HG02642 (cell line): ENCODE results near the gene TUSC2.

Experiments used
- ATAC-seq: cut with Tn5 transposase; IDR thresholded peaks from one replicate; pipeline ENCODE4 v1.9.1; 2021; ENCODE audit warnings: mild to moderate bottlenecking; ENCODE audit not compliant: unreplicated experiment, poor library complexity

The TUSC2 gene

GRCh38 chr3:50338965-50339364, 10.9 kb upstream of the TUSC2 start:
- ATAC-seq: no peak

GRCh38 chr3:50337175-50337861, 9.3 kb upstream of the TUSC2 start:
- peak; percentile 84 for ATAC-seq

GRCh38 chr3:50336452-50337174, 8.6 kb upstream of the TUSC2 start:
- peak; percentile 38 for ATAC-seq

DNA sequence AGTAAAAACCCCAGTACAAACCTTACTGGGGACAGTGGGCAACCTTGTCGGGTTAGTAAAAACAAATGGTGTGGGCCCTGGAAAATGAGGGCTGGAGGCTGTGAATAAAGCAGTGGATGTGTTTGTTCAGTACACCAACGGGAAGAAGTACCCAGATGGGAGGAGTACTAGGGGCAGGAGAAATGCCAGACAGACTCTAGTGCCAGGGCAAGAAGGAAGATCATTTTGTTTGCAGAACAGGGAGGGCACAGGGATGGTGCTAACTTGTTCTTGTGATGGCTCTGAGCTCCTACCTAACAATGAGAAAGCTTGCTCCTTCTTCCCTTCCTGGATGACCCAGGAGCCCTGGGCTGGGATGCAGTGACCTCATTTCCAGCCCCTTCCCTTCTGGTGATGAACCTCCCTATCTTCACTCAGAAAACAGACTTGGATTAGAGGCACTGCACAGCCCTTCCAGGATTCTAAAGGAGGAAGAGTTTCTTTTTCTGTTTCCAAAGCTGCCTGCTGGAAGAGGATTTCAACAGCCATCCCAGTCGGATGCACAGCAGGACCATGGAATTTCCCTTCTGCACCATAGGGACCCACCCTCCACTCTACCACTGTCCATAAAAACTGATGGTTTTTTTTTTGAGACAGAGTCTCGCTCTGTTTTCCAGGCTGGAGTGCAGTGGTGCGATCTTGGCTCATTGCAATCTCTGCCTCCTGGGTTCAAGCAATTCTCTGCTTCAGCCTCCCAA, 6.5 kb upstream of the TUSC2 start:
- ATAC-seq: no peak

DNA sequence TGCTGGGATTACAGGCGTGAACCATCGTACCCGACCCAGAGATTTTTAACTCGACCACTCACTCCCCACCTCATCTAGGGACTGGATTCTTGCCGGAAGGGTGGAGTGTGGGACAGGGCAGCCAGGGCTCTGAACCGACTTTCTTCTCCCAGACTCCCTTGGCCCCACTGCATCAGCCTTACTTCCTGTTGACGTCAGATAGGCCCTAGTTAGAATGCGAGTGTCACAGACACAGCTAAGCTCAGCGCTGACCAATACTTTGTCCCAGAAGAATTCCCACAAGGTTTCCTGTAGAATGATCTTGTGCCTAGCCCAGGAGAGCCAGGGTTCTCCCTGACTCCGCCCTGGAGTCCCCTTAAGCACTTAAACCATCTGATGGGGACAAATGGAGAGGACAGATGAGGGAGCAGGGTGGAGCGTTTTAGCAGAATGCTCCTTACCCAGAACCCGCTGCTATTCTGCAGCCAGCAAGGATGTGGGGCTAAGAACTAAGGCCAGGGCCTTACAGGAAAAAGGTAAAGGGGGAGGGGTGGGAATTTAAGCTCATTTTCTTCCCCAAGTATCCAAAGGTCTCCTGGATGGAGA, 5.8 kb upstream of the TUSC2 start:
- no peak for ATAC-seq

DNA sequence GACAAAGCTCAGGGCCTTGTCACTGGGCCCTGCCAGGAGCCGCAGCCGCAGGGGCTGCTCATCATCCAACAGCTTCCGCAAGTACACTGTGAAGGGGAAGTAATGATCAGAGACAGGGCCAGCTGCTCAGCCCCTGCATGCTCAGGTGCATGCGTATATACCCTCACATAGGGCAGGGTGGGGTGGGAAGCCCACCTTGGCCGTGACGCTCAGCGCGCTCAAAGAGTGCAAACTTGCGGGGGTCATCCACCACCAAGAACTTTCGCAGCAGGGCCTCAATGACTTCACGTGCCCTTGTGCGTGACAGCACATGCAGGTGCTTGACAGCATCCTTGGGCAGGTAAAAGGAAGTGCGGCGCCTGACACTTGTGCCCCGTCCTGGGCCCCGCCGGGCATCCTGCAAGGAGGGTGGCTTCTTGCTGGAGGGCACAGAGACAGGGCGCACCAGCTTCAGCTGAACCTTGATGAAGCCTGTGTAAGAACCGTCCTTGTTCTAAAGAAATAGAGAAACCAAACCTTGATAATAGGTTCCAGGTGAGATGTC, 3.4 kb upstream of the TUSC2 start:
- ATAC-seq: no peak

DNA sequence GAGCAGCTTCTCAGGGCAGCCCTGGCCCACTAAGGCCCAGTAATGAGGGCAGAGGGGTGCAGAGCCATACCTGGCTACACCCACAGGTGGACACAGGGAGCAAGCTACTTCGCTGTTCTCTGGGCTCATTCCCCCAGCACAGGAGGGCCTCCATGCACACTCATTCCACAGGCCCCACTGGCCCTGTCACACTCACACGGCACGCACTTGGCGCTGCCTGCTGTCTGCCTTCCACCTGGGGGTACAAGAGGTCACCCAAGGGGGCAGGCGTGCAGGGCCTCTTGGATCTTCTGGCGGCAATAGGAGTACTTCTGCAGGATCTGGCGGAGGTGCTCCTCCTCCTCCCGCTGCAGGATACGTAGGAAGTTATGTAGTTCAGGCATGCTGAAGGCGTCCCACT, 2.3 kb upstream of the TUSC2 start:
- no peak for ATAC-seq

DNA sequence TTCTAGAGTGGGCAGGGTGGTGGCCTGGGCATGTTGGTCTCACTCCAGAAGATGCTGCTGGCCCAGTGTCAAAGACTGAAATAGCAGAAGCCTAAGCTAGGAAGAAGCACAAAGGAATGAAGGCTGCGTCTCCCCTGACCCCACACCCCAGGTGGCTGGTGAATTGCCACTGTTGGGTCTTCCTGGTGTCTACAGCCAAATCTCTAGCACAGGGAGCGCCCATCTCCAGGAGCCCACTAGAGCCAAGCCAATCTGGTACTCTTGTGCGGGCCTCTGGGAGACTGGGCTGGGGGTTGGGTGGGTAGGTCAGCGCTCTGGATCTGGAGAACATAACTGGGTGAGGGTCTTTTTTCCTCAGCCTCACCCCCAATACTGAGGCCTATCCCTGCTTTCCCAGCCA, 894 bp downstream of the TUSC2 start:
- ATAC-seq: no peak

GRCh38 chr3:50326182-50326541, 1.9 kb downstream of the TUSC2 start:
- no peak for ATAC-seq

DNA sequence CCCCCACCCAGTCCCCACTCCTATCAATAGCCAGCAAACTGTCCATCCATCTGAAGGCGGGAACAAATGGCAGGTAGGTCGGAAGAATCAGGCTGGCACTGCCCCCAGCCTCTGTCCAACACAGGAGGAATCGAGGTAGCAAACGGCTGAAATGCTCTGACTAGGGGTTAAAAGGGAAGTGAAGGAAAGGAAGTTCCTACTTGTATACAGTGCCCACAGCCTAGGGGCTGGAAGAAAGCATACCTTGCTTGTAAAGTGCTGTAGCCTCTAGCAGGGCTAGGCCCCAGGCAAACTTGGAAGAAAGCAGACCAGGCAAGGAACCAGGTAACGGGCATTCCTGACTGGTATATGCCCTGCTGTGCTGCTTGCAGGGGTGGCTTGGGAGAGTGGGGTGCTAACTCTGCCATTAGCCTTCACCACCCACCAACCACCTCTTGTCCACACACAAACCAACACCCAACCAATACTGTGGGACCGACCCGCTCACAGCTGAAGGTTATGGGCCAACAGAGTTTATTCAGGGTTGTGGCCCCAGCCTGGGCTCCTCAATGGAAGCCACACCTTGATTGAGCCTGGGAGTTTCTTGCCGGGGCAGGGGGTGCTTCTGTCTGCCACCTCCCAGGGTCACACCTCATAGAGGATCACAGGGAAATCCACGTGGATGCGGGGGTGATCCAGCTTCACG, 2.4 kb downstream of the TUSC2 start:
- ATAC-seq: no peak

- no peak for ATAC-seq
These were observed 2.9 kb downstream of the TUSC2 start for GRCh38 chr3:50325113-50325480.

- no peak for ATAC-seq
These were observed 3.5 kb downstream of the TUSC2 start for GRCh38 chr3:50324351-50325112.

- ATAC-seq: no peak
These were observed 4.3 kb downstream of the TUSC2 start for GRCh38 chr3:50323614-50324199.

- no peak for ATAC-seq
These were observed 4.9 kb downstream of the TUSC2 start for GRCh38 chr3:50323092-50323600.

DNA sequence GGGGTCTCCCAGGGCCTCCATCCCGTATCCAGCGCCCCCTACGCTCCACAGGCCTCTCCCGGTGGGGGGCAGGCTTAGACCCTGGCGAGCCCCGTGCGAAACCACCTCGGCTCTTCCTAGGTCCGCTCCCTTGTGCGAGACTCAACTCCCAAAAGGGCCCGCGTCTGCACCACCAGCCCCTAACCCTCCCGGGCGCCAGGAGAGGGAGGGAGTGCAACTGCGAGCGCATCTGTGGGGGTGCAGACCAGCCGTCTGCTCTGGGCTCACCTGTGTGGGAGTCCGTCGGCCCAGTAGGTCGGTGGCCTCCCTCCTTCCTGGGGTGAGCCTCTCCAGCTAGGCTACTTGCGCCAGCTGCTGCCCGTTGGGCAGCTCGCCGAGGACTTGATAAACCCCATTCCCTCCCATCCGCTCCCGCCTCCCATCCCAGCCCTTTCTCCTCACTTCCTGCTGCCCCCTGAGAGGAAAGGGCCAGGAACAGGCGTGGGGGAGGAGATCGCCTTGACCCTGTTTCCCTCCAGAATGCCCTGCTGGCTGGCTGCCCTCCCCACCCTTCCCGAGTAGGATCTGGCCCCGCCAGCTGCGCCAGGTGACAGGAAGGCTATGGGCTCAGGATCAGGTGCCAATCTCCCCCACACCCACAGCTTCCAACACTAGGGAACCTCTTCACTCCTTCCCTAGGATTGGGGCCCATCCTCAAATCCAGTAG, 5.5 kb downstream of the TUSC2 start, which contains the start of gene HYAL2:
Gene HYAL2, minus strand, starts transcription at position 360 of the 706 bp plus-strand sequence. CDS start 2,256 bp downstream, outside the sequence.
- no peak for ATAC-seq

- no peak for ATAC-seq
These were observed 6.0 kb downstream of the TUSC2 start for GRCh38 chr3:50322115-50322385.

DNA sequence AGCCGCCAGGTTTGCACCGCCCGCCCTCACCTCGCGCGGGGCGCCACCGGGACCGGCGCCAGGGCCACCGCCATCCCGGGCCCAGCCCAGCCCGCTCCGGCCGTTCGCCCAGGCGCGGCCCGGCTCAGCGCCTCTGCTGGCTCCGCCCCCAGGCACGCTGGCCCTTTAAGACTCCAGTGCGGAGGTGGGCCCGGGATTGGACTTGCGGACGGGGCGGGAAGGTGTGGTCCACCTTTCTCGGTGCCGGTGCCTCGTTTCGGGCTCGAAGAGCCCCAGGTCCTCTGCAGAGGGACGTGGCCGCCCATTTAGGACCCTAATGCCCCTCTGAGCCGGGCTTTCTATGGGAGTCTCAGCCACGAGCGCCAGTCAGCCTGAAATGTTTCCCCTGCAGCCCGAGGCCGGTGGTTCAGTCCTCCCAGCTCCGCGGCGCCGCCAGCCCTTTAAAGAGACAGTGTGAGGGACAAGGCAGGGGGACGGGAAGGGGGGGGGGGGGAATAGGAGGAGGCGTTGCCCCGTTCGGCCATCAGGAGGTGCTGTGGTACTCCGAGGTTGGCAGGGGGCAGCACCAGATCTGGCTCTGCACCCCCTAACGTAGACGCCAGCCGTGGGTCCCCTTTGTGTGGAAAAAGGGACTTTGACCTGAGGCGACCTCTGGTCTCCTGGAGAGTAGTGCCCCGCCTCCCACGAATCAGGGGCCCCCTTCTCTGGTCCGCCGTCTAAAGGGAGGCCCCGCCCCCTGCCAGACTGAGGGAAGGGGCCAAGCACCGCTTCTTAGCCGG, 6.5 kb downstream of the TUSC2 start:
- peak; percentile 85 for ATAC-seq

DNA sequence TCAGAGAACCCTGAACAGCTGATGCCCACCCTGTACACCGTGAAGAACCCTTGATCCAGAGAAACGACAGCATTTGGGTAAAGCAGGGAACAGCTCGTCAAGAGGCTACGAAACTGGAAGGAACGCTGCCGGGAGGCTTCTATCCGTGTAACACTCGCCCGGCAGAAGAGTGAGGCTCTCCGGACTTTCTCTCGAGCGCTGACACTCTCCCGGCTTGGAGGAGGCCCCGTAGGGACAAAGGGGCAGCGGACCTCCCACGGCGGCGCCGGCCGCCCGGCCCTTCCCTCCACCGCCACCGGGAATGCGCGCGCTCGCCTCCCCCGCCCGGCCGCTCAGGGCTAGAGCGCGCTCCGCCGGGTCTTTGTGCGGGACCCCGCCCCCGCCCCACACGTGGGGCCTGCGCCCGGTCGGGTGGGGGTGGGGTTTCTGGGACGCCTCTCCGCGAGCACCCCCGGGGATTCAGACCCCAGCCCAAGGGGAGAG, 7.1 kb downstream of the TUSC2 start:
- ATAC-seq: peak; percentile 53
